Measurements from ENCODE around the gene NRF1. TPM values are rescaled to one million over a fixed set of nuclear protein-coding genes. Genes with fewer than 3 reads are reported as not detected.

Gene NRF1
- total RNA-seq: 42.9 TPM

DNA sequence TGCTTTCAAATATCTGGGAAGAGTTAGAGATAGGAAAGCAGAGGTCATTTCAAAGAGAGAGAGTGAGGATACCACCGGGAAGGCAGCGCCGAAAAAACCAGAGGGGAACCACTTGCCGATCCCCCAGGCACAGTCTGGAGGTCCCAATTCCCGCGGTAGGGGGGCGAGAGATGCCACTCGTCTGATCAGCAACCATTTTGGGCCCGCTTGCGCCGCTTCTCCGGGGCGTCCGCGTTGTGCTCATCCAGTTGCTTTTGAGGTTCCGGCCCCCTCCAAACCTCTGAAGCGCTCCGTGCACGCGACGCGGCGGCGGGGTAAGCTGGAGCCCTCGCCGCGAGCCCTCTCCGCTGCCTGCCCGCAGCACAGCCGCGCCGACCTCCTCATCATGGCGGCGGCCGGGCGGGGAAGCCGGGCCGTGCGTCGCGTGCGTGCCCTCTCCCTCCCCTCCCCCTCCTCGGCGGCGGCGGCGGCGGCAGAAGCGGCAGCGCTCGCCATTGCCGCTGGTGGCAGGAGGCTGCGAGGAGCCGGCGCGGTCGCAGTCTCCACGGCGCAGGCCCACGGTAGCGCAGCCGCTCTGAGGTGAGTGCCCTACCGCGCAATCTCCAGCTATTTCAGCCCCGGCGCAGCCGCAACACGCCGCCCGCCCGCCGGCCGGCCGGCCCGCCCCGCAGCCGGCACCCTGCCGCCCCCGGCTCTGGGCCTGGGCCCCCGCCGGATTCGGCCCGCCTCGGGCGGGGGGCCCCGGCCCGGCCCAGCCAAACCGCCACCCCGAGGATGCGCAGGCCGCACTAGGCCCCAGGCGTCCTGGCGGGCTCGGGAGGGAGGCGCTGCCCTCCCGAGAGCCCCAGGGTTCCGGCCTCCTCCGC, at the start of gene NRF1:
Gene NRF1 (plus strand): TSS at position 475 of the 866 bp plus-strand sequence. CDS start 45,632 bp downstream, outside the sequence.

Small RNAs within 50 kb of the gene (small RNA-seq; reads per million reads assigned to genes)
- gene MIR182 (ENCODE audit: low replicate concordance) (135 reads per million, percentile 96 among the genes with 10 or more reads in this experiment), gene MIR183 (ENCODE audit: low replicate concordance) (7.1 reads per million, percentile 89 among the genes with 10 or more reads in this experiment), gene MIR96 (ENCODE audit: low replicate concordance) (not detected)

Other genes starting within 250 kb of the NRF1 start
- gene STRIP2, start 177.3 kb upstream of the NRF1 start, total RNA-seq: 8.5 TPM
- gene SMKR1, start 109.2 kb upstream of the NRF1 start, total RNA-seq: 1.9 TPM